Measurements from ENCODE around the gene BCL2.

BCL2 gene

GRCh38 chr18:63306819-63307550 lies 12.6 kb downstream of the BCL2 start:
- no peak for TF ChIP-seq ZFX (IDR thresholded peaks at IDR 0.05; ENCODE audit: borderline replicate concordance)
- TF ChIP-seq, protein P1, sequence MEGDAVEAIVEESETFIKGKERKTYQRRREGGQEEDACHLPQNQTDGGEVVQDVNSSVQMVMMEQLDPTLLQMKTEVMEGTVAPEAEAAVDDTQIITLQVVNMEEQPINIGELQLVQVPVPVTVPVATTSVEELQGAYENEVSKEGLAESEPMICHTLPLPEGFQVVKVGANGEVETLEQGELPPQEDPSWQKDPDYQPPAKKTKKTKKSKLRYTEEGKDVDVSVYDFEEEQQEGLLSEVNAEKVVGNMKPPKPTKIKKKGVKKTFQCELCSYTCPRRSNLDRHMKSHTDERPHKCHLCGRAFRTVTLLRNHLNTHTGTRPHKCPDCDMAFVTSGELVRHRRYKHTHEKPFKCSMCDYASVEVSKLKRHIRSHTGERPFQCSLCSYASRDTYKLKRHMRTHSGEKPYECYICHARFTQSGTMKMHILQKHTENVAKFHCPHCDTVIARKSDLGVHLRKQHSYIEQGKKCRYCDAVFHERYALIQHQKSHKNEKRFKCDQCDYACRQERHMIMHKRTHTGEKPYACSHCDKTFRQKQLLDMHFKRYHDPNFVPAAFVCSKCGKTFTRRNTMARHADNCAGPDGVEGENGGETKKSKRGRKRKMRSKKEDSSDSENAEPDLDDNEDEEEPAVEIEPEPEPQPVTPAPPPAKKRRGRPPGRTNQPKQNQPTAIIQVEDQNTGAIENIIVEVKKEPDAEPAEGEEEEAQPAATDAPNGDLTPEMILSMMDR (IDR thresholded peaks at IDR 0.05), result no peak
- no peak overlapping the region for H3K27ac ChIP-seq

DNA sequence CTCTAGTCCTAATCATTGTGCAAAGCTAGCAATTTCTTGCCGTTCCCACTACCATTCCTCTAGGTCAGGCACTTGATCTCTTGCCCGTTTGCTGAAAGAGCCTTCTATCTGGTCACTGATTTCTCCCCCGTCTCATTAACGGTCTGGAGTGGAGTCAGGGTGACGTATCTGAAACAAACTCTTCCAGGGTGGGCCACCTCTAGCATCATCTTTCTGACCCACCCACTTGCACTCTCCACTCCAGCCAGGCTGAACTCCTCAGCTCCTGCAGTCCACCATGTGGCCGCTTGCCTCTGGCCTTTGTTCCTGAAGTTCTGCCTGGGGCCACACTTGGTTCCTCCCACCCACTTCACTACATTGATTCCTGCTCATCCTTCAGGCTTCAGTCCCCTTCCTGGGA lies 13.3 kb downstream of the BCL2 start:
- TF ChIP-seq, protein P1 (IDR thresholded peaks at IDR 0.05), result no peak
- TF ChIP-seq ZFX (IDR thresholded peaks at IDR 0.05; ENCODE audit: borderline replicate concordance), result no peak
- no peak overlapping the region for H3K27ac ChIP-seq

DNA sequence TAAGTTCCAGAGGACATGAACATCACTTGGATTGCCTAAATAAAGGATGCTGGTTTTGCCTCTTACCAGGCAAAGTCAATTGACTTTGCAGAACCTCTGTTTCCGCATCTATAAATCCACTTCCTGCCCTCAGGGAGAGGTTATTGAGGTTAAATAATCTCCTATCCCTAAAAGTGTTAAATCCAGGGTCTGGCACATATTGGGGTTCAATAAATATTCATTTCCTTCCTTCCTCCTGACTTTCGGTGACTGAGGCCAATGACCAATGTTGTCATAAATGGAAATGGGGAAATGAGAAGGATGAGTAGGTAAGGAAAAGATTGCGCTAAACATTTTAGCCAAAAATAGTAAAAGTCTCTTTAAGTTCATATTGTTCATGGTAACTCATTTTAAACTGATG lies 16.0 kb downstream of the BCL2 start:
- no peak overlapping the region for H3K27ac ChIP-seq
- TF ChIP-seq, protein P1 (IDR thresholded peaks at IDR 0.05), result no peak
- no peak for TF ChIP-seq ZFX (IDR thresholded peaks at IDR 0.05; ENCODE audit: borderline replicate concordance)

DNA sequence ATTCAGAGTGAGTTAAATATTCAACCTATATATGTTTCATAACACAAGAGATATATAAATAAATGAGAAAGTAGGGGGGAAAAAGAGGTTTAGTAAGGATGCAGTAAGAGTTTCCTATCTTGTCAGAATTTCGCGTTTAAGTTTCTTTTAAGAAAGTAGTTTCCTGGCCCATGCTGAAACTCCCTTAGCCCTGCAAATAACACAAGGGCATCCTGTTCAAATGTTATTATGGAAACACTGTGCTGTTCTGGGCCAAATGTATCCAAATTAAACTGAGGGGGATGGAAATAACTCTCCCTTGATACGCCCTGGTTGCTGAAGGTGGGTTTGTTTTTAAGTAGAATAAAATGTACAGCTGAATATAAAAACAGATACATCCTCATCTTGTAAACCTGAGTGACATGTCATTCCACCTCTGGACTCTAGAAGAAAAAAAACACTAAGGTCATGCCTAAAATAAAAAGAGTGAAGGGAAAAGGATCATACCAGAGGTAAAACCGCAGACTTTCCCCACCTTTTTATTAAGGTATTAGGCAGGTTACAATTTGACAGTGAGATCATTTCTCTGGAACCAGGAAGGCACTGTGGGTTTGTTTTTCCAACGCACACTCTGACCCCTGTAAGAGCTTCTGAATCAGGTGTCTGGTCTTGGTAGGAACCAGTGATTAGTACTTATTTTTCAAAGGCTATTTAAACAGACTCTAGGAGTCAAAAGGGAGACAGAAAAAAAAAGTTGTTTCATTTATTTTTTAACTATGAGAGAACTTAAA lies 16.7 kb downstream of the BCL2 start:
- H3K27ac ChIP-seq, result no peak overlapping the region
- TF ChIP-seq ZFX (IDR thresholded peaks at IDR 0.05; ENCODE audit: borderline replicate concordance), result no peak
- TF ChIP-seq, protein P1 (IDR thresholded peaks at IDR 0.05), result no peak

- H3K27ac ChIP-seq, result no peak overlapping the region
- TF ChIP-seq, protein P1 (IDR thresholded peaks at IDR 0.05), result no peak
- no peak for TF ChIP-seq ZFX (IDR thresholded peaks at IDR 0.05; ENCODE audit: borderline replicate concordance)
These were observed 17.3 kb downstream of the BCL2 start for GRCh38 chr18:63302220-63302619.

GRCh38 chr18:63301434-63301833 lies 18.1 kb downstream of the BCL2 start:
- H3K27ac ChIP-seq, result no peak overlapping the region
- TF ChIP-seq ZFX (IDR thresholded peaks at IDR 0.05; ENCODE audit: borderline replicate concordance), result no peak
- TF ChIP-seq, protein P1 (IDR thresholded peaks at IDR 0.05), result no peak
